GM06990 (cell line): ENCODE data around the gene VOPP1.

Experiments used
- DNase-seq: peaks from one replicate; pipeline ENCODE4 v3.0.0-alpha.2; 2011; ENCODE audit not compliant: insufficient read length; ENCODE audit errors: extremely low read depth
- H3K27me3 ChIP-seq: replicated peaks from 2 replicates; pipeline ENCODE4 v1.6.0; 2011; ENCODE audit warnings: low read length; ENCODE audit not compliant: control insufficient read depth, insufficient read depth
- H3K36me3 ChIP-seq: 2 replicates; pipeline ENCODE4 v1.5.1; 2011; ENCODE audit warnings: low read length; ENCODE audit not compliant: control insufficient read depth, insufficient read depth
- H3K4me3 ChIP-seq: replicated peaks from 2 replicates; pipeline ENCODE4 v1.5.1; 2011; ENCODE audit warnings: low read depth, mild to moderate bottlenecking, control low read depth, low read length
- TF ChIP-seq, protein P1 (sequence below): IDR thresholded peaks from 2 replicates; pipeline ENCODE4 v1.5.1; 2011; ENCODE audit warnings: low read length, control low read depth, mild to moderate bottlenecking, inconsistent platforms; ENCODE audit not compliant: insufficient read depth, poor library complexity, severe bottlenecking

Gene VOPP1

DNA sequence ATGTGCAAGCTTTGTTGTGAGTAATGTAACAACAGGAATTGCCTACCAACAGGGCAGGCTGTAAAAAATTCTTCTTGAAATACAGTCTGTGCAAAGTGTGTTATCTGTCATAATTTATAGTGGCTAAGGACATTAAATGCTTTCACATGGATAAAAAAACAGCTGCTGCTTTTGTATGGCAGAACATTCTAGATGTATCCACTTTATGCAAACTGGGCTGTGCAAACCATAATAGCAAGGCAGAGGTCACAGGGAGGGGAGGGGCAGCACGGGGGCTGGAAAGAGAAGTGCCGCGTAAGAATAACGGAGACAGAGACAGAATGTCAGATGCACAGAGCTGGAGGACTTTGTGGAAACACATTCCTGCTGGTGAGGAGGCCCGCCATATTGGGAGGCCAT is 86.1 kb downstream of the VOPP1 start:
- no peak overlapping the region for H3K4me3 ChIP-seq
- H3K27me3 ChIP-seq, result no peaks in the 10 kb centered on the region
- H3K36me3 ChIP-seq, result peaks cover 48% of the 10 kb centered on the region
- no peak for DNase-seq
- TF ChIP-seq, protein P1, sequence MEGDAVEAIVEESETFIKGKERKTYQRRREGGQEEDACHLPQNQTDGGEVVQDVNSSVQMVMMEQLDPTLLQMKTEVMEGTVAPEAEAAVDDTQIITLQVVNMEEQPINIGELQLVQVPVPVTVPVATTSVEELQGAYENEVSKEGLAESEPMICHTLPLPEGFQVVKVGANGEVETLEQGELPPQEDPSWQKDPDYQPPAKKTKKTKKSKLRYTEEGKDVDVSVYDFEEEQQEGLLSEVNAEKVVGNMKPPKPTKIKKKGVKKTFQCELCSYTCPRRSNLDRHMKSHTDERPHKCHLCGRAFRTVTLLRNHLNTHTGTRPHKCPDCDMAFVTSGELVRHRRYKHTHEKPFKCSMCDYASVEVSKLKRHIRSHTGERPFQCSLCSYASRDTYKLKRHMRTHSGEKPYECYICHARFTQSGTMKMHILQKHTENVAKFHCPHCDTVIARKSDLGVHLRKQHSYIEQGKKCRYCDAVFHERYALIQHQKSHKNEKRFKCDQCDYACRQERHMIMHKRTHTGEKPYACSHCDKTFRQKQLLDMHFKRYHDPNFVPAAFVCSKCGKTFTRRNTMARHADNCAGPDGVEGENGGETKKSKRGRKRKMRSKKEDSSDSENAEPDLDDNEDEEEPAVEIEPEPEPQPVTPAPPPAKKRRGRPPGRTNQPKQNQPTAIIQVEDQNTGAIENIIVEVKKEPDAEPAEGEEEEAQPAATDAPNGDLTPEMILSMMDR, result no peak

- TF ChIP-seq, protein P1, result no peak
- Histone ChIP-seq H3K4me3 (no peak overlapping the region), H3K27me3 (no peaks in the 10 kb centered on the region), H3K36me3 (peaks cover 51% of the 10 kb centered on the region)
- DNase-seq, result no peak
These were observed 86.7 kb downstream of the VOPP1 start for GRCh38 chr7:55485501-55486191.

GRCh38 chr7:55484834-55485233 is 87.5 kb downstream of the VOPP1 start:
- Histone ChIP-seq H3K27me3 (no peaks in the 10 kb centered on the region), H3K4me3 (no peak overlapping the region), H3K36me3 (peaks cover 44% of the 10 kb centered on the region)
- TF ChIP-seq, protein P1, result no peak
- no peak for DNase-seq

GRCh38 chr7:55484241-55484640 is 88.1 kb downstream of the VOPP1 start:
- H3K36me3 ChIP-seq, result peaks cover 38% of the 10 kb centered on the region
- H3K27me3 ChIP-seq, result no peaks in the 10 kb centered on the region
- TF ChIP-seq, protein P1, result no peak

DNA sequence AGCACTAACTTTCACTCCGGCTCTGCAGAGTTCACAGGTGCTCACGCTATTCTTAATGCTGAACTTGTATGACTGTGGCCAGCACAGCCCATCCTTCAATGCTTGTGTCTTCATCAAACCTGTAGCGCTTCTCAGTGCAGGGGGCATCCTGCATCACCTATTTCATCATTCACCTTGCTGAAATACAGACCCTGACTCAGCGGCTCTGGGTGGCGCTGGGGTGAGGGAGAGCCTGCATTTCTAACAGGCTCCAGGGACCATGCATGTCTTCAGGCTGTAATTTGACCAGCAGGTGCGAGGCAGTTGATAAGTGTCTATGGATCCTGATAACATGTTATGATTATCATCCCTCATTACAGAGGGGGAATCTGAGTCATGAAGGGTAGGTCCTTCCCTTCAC is 89.3 kb downstream of the VOPP1 start:
- no peak overlapping the region for H3K4me3 ChIP-seq
- peaks cover 36% of the 10 kb centered on the region for H3K36me3 ChIP-seq
- no peaks in the 10 kb centered on the region for H3K27me3 ChIP-seq
- TF ChIP-seq, protein P1, result no peak
- no peak for DNase-seq

More at GRCh38 chr7:55484241-55484640, 88.1 kb downstream of the VOPP1 start:
- DNase-seq, result no peak
- no peak overlapping the region for H3K4me3 ChIP-seq
